IMR-90 (cell line): Measurements from ENCODE around the gene ARHGEF10L. TPM values are rescaled to one million over a fixed set of nuclear protein-coding genes. Genes with fewer than 3 reads are reported as not detected.

Experiments
- ATAC-seq: fragments of 200-7000 bp; cut with Tn5 transposase; 2 replicates; pipeline ENCODE4 v1.9.1; 2020; ENCODE audit warnings: low read depth, mild to moderate bottlenecking, moderate library complexity
- BruUV-seq: library from RNA; stranded (reverse); fragments of 400-500 nt; replicated peaks from 2 replicates; lab custom pipeline; 2021; lab: Mats Ljungman, UMichigan
- CTCF ChIA-PET: fragments of 300-600 bp; formaldehyde crosslinking; extraction: SDS; loops from one replicate; lab custom pipeline; 2021; ENCODE audit warnings: antibody characterized with exemption; lab: Yijun Ruan, JAX
- POLR2A ChIA-PET: fragments of 300-600 bp; sonication (Branson Sonifier 250); formaldehyde crosslinking; loops from one replicate; lab custom pipeline; 2022; ENCODE audit warnings: antibody characterized with exemption; ENCODE audit not compliant: unreplicated experiment; lab: Charles Lee
- DNase-seq: peaks from one replicate; pipeline ENCODE4 v3.0.0; 2013
- H2AFZ ChIP-seq: replicated peaks from 2 replicates; pipeline ENCODE3; 2013; ENCODE audit warnings: low read length, mild to moderate bottlenecking; ENCODE audit not compliant: poor library complexity
- H2AK5ac ChIP-seq: 2 replicates; pipeline ENCODE4 v1.6.1; 2013; ENCODE audit warnings: low read depth, low read length, inconsistent platforms
- H2AK9ac ChIP-seq: replicated peaks from 2 replicates; pipeline ENCODE3; 2013; ENCODE audit warnings: mild to moderate bottlenecking, low read depth, low read length, moderate library complexity; ENCODE audit not compliant: poor library complexity
- H2BK120ac ChIP-seq: 2 replicates; pipeline ENCODE4 v1.6.1; 2013; ENCODE audit warnings: low read depth, low read length, inconsistent platforms
- H2BK15ac ChIP-seq: 3 replicates; pipeline ENCODE4 v1.6.1; 2013; ENCODE audit warnings: low read depth, low read length, inconsistent platforms
- H2BK20ac ChIP-seq: 2 replicates; pipeline ENCODE4 v1.6.1; 2013; ENCODE audit warnings: low read depth, mild to moderate bottlenecking, inconsistent platforms, low read length, moderate library complexity
- H2BK5ac ChIP-seq: 2 replicates; pipeline ENCODE4 v1.6.1; 2013; ENCODE audit warnings: mild to moderate bottlenecking, low read depth, low read length, inconsistent platforms; ENCODE audit not compliant: poor library complexity, severe bottlenecking
- H3K14ac ChIP-seq: replicated peaks from 2 replicates; pipeline ENCODE4 v1.6.1; 2013; ENCODE audit warnings: low read depth, low read length, inconsistent platforms
- H3K18ac ChIP-seq: 2 replicates; pipeline ENCODE4 v1.6.1; 2013; ENCODE audit warnings: low read depth, low read length, control low read depth
- H3K23ac ChIP-seq: 2 replicates; pipeline ENCODE4 v1.6.1; 2013; ENCODE audit warnings: low read depth, low read length, inconsistent platforms
- H3K27ac ChIP-seq: 2 replicates; pipeline ENCODE4 v1.5.1; 2013; ENCODE audit warnings: mild to moderate bottlenecking, control low read depth, low read length; ENCODE audit not compliant: insufficient read depth
- H3K27me3 ChIP-seq: 2 replicates; pipeline ENCODE4 v1.6.1; 2013; ENCODE audit warnings: low read length; ENCODE audit not compliant: control insufficient read depth, insufficient read depth
- H3K36me3 ChIP-seq: 2 replicates; pipeline ENCODE4 v1.6.1; 2013; ENCODE audit warnings: low read length, mixed read lengths; ENCODE audit not compliant: control insufficient read depth, insufficient read depth
- H3K4ac ChIP-seq: 2 replicates; pipeline ENCODE4 v1.6.1; 2013; ENCODE audit warnings: low read depth, low read length, inconsistent platforms
- H3K4me1 ChIP-seq: 2 replicates; pipeline ENCODE4 v1.6.1; 2013; ENCODE audit warnings: low read length, mixed read lengths; ENCODE audit not compliant: control insufficient read depth, insufficient read depth
- H3K4me2 ChIP-seq: 2 replicates; pipeline ENCODE4 v1.6.1; 2013; ENCODE audit warnings: low read depth, mild to moderate bottlenecking, control low read depth, low read length, moderate library complexity
- H3K4me3 ChIP-seq: 2 replicates; pipeline ENCODE4 v1.5.1; 2013; ENCODE audit warnings: low read depth, mild to moderate bottlenecking, control low read depth, low read length, moderate library complexity; ENCODE audit not compliant: insufficient read depth
- H3K56ac ChIP-seq: 2 replicates; pipeline ENCODE4 v1.6.1; 2013; ENCODE audit warnings: low read length, inconsistent platforms; ENCODE audit not compliant: insufficient read depth; ENCODE audit errors: extremely low read depth
- H3K79me1 ChIP-seq, 2 experiments: 2 replicates each; pipeline ENCODE4 v1.6.1; 2013; ENCODE audit warnings: low read length in 2 of 2, inconsistent platforms in 1 of 2, low read depth in 1 of 2
- H3K9ac ChIP-seq: 2 replicates; pipeline ENCODE4 v1.6.1; 2013; ENCODE audit warnings: low read depth, low read length, control low read depth
- H3K9me1 ChIP-seq: 2 replicates; pipeline ENCODE4 v1.6.1; 2013; ENCODE audit warnings: low read length, inconsistent platforms; ENCODE audit not compliant: insufficient read depth
- H3K9me3 ChIP-seq: 2 replicates; pipeline ENCODE4 v1.6.1; 2013; ENCODE audit warnings: low read length; ENCODE audit not compliant: control insufficient read depth, insufficient read depth
- H4K20me1 ChIP-seq: 2 replicates; pipeline ENCODE4 v1.6.1; 2013; ENCODE audit warnings: low read length, inconsistent platforms; ENCODE audit not compliant: insufficient read depth
- H4K5ac ChIP-seq: 2 replicates; pipeline ENCODE4 v1.6.1; 2013; ENCODE audit warnings: mild to moderate bottlenecking, low read depth, low read length, control low read depth
- H4K8ac ChIP-seq, 2 experiments: 2 replicates each; pipeline ENCODE4 v1.6.1; 2013; ENCODE audit warnings: low read depth in 2 of 2, low read length in 2 of 2, control low read depth in 1 of 2, inconsistent platforms in 1 of 2
- H4K91ac ChIP-seq: 2 replicates; pipeline ENCODE4 v1.6.1; 2013; ENCODE audit warnings: low read depth, low read length, inconsistent platforms; ENCODE audit not compliant: insufficient read depth
- CEBPB ChIP-seq: IDR thresholded peaks from 2 replicates; pipeline ENCODE4 v1.6.1; 2012; ENCODE audit warnings: low read depth, low read length, improper control_type of control experiment
- CHD1 ChIP-seq: IDR thresholded peaks from 2 replicates; pipeline ENCODE4 v1.6.1; 2012; ENCODE audit warnings: low read depth, low read length, improper control_type of control experiment
- CTCF ChIP-seq: conservative IDR thresholded peaks from 2 replicates; pipeline ENCODE4 v1.5.1; 2012; ENCODE audit warnings: mild to moderate bottlenecking, low read depth, low read length, improper control_type of control experiment
- ELK1 ChIP-seq: fragments of 150-350 bp; IDR thresholded peaks from 2 replicates; pipeline ENCODE4 v1.6.1; 2016; ENCODE audit warnings: low read depth, mild to moderate bottlenecking, low read length, moderate library complexity, borderline replicate concordance
- MAFK ChIP-seq: IDR thresholded peaks from 2 replicates; pipeline ENCODE4 v1.6.1; 2012; ENCODE audit warnings: low read depth, low read length, improper control_type of control experiment
- MAZ ChIP-seq: IDR thresholded peaks from 2 replicates; pipeline ENCODE4 v1.6.1; 2012; ENCODE audit warnings: low read depth, mild to moderate bottlenecking, low read length, improper control_type of control experiment, moderate library complexity, borderline replicate concordance
- NFE2L2 ChIP-seq: fragments of 150-350 bp; IDR thresholded peaks from 2 replicates; pipeline ENCODE4 v1.6.1; 2016; ENCODE audit warnings: low read depth, mild to moderate bottlenecking, low read length
- POLR2A ChIP-seq: IDR thresholded peaks from 2 replicates; pipeline ENCODE4 v1.6.1; 2012; ENCODE audit warnings: mild to moderate bottlenecking, low read depth, low read length
- RAD21 ChIP-seq: IDR thresholded peaks from 2 replicates; pipeline ENCODE4 v1.6.1; 2012; ENCODE audit warnings: low read length, improper control_type of control experiment
- RCOR1 ChIP-seq: IDR thresholded peaks from 2 replicates; pipeline ENCODE4 v1.6.1; 2012; ENCODE audit warnings: mild to moderate bottlenecking, low read length, improper control_type of control experiment; ENCODE audit not compliant: insufficient replicate concordance
- RFX5 ChIP-seq: IDR thresholded peaks from 2 replicates; pipeline ENCODE4 v1.8.0; 2012; ENCODE audit warnings: low read depth, mild to moderate bottlenecking, low read length, moderate library complexity
- SMC3 ChIP-seq: fragments of 150-350 bp; IDR thresholded peaks from 2 replicates; pipeline ENCODE4 v1.6.1; 2016; ENCODE audit warnings: low read depth, mild to moderate bottlenecking, antibody characterized with exemption, low read length, moderate library complexity
- WGBS, 2 experiments: methylation state at CpG; one replicate each; pipeline versions ENCODE4 v1.1.5 to v1.1.7; 2013; ENCODE audit warnings: missing lambda C conversion rate in 2 of 2; ENCODE audit not compliant: insufficient read length in 1 of 2; ENCODE audit errors: extremely low coverage in 2 of 2; 5-methylcytosine and 5-hydroxymethylcytosine counted together
- dilution Hi-C: fragments of 300-500 bp; cut with HindIII; formaldehyde crosslinking; loops from one replicate; pipeline ENCODE4 v1.14.3; 2018; ENCODE audit warnings: low sequenced_read_pairs; ENCODE audit not compliant: unreplicated experiment
- in situ Hi-C: fragments of 300-500 bp; cut with MboI; formaldehyde crosslinking; loops from 3 replicates; pipeline ENCODE4 v1.14.3; 2019; ENCODE audit warnings: low sequenced_read_pairs, inconsistent platforms, mixed read lengths
- intact Hi-C: fragments of 100-400 bp; cut with micrococcal nuclease; formaldehyde crosslinking; loops from 2 replicates; pipeline ENCODE4 v1.10.0; 2022
- polyA plus RNA-seq, 3 experiments: library from polyadenylated mRNA; depleted of rRNA; stranded (reverse); fragments of >200 nt; gene quantifications; 2 replicates each; pipeline ENCODE4 v1.2.3, GENCODE V29; 2012; ENCODE audit warnings: low replicate concordance in 1 of 3
- total RNA-seq: library from RNA; depleted of rRNA; stranded (reverse); fragments of >200 nt; gene quantifications from 2 replicates; pipeline ENCODE4 v1.2.3, GENCODE V29; 2012

ARHGEF10L gene
- total and polyA plus RNA-seq, 2 of the 4 experiments (the other 2 are of a cell fraction): 4.8 to 12.4 TPM

GRCh38 chr1:17523321-17524041 lies 16.0 kb upstream of the ARHGEF10L start:
- Histone ChIP-seq H3K4me3 (no peak overlapping the region), H3K9me1 (0 out of 2 replicates have a peak, but pooled peaks cover 3% of the 10 kb centered on the region), H3K23ac (no peak overlapping the region), H2AK9ac (peak overlapping the region; percentile 28), H3K4ac (no peak overlapping the region), H3K27ac (no peak overlapping the region), H4K20me1 (no peaks in the 10 kb centered on the region), H3K14ac (no peak overlapping the region), H3K9me3 (no peaks in the 10 kb centered on the region), H2BK20ac (no peak overlapping the region), H2BK15ac (no peak overlapping the region), H4K91ac (no peak overlapping the region), H2AFZ (no peak overlapping the region), H3K4me1 (0 out of 2 replicates have a peak, but pooled peaks cover 2% of the 10 kb centered on the region), H4K5ac (no peak overlapping the region), H3K79me1 (no peaks in the 10 kb centered on the region), H2BK120ac (no peak overlapping the region), H4K8ac (no peak overlapping the region), H3K56ac (no peak overlapping the region), H2BK5ac (no peak overlapping the region), H3K27me3 (peaks cover 22% of the 10 kb centered on the region), H3K4me2 (no peak overlapping the region), H2AK5ac (no peak overlapping the region), H3K36me3 (no peaks in the 10 kb centered on the region), H3K9ac (no peak overlapping the region), H3K18ac (no peak overlapping the region)
- no TSS peak for BruUV-seq
- 92% methylated on average over 6 of the region's 7 CpGs; no CpG with 5 or more reads in 1 of the 2 experiments for WGBS, 2 experiments
- dilution Hi-C loops: no loop called here
- POLR2A ChIA-PET: no interaction called here
- TF ChIP-seq MAZ (no peak), RFX5 (no peak), SMC3 (no peak), RAD21 (no peak), RCOR1 (no peak), MAFK (no peak), POLR2A (no peak), CTCF (no peak), ELK1 (no peak), NFE2L2 (no peak), CHD1 (no peak), CEBPB (no peak)
- no peak for DNase-seq
- no peak for ATAC-seq
- intact Hi-C loops: no loop called here
- in situ Hi-C loops: no loop called here
- CTCF ChIA-PET: interaction anchor here (1.1 kb wide), 1 partner anchor 83 kb away, joined by 3 read pairs; no protein-coding TSS in a partner anchor
